Keratinocyte (primary cell): Measurements from ENCODE around the gene TLR9. TPM values are rescaled to one million over a fixed set of nuclear protein-coding genes. Genes with fewer than 3 reads are reported as not detected.

Experiments
- DNase-seq: peaks from one replicate; pipeline ENCODE4 v3.0.0-alpha.2; 2011; ENCODE audit warnings: low read depth, missing footprints, low spot score
- FAIRE-seq: peaks from 2 replicates; lab custom pipeline; 2011; peaks lifted over from hg19 to GRCh38; lab: Jason Lieb, UNC
- H2AFZ ChIP-seq: 2 replicates; pipeline ENCODE4 v1.6.0; 2012; ENCODE audit warnings: low read length, control low read depth, inconsistent platforms; ENCODE audit not compliant: control insufficient read depth
- H3K27ac ChIP-seq: 2 replicates; pipeline ENCODE4 v1.5.1; 2011; ENCODE audit warnings: low read length; ENCODE audit not compliant: control insufficient read depth, insufficient read depth
- H3K27me3 ChIP-seq: 3 replicates; pipeline ENCODE4 v1.6.0; 2011; ENCODE audit warnings: low read length; ENCODE audit not compliant: control insufficient read depth, insufficient read depth; ENCODE audit errors: extremely low read depth
- H3K36me3 ChIP-seq, 2 experiments: 2 replicates in 1 of 2; 3 replicates in 1 of 2; pipeline ENCODE4 v1.5.1; 2011; ENCODE audit warnings: low read length in 2 of 2, mild to moderate bottlenecking in 1 of 2; ENCODE audit not compliant: control insufficient read depth in 2 of 2, insufficient read depth in 2 of 2; ENCODE audit errors: extremely low read depth in 1 of 2
- H3K4me1 ChIP-seq: 3 replicates; pipeline ENCODE4 v1.5.1; 2011; ENCODE audit warnings: low read length; ENCODE audit not compliant: control insufficient read depth, insufficient read depth; ENCODE audit errors: extremely low read depth
- H3K4me2 ChIP-seq: 3 replicates; pipeline ENCODE4 v1.6.0; 2011; ENCODE audit warnings: low read depth, low read length; ENCODE audit not compliant: control insufficient read depth, insufficient read depth; ENCODE audit errors: extremely low read depth
- H3K4me3 ChIP-seq, 3 experiments: fragments of 200-600 bp in 1 of 3; sonication (generic) in 1 of 3; 2 replicates in 2 of 3; 3 replicates in 1 of 3; pipeline ENCODE4 v1.5.1; 2011 to 2016; ENCODE audit warnings: low read length in 3 of 3, mild to moderate bottlenecking in 3 of 3, control low read depth in 2 of 3, inconsistent platforms in 1 of 3, low read depth in 1 of 3, mixed read lengths in 1 of 3, mixed run types in 1 of 3, moderate library complexity in 1 of 3; ENCODE audit not compliant: control insufficient read depth in 2 of 3, insufficient read depth in 2 of 3; ENCODE audit errors: extremely low read depth in 1 of 3
- H3K79me2 ChIP-seq: 2 replicates; pipeline ENCODE4 v1.6.0; 2012; ENCODE audit warnings: low read length; ENCODE audit not compliant: control insufficient read depth, insufficient read depth
- H3K9ac ChIP-seq: 3 replicates; pipeline ENCODE4 v1.6.0; 2011; ENCODE audit warnings: low read length; ENCODE audit not compliant: control insufficient read depth, insufficient read depth; ENCODE audit errors: extremely low read depth
- H3K9me1 ChIP-seq: 3 replicates; pipeline ENCODE4 v1.6.0; 2011; ENCODE audit warnings: low read length; ENCODE audit not compliant: control insufficient read depth, insufficient read depth; ENCODE audit errors: extremely low read depth
- H3K9me3 ChIP-seq: 2 replicates; pipeline ENCODE4 v1.5.1; 2012; ENCODE audit warnings: low read depth, low read length; ENCODE audit not compliant: control insufficient read depth
- H4K20me1 ChIP-seq: 3 replicates; pipeline ENCODE4 v1.6.0; 2011; ENCODE audit warnings: low read length; ENCODE audit not compliant: control insufficient read depth, insufficient read depth; ENCODE audit errors: extremely low read depth
- CTCF ChIP-seq, 3 experiments: IDR thresholded peaks in 1 of 3; conservative IDR thresholded peaks in 1 of 3; optimal IDR thresholded peaks in 1 of 3; 2 replicates in 2 of 3; 3 replicates in 1 of 3; pipeline versions ENCODE3 to v1.5.1; 2011; ENCODE audit warnings: low read length in 3 of 3, mild to moderate bottlenecking in 3 of 3, moderate library complexity in 2 of 3, control low read depth in 1 of 3, inconsistent platforms in 1 of 3; ENCODE audit not compliant: insufficient read depth in 2 of 3; ENCODE audit errors: extremely low read depth in 1 of 3
- EZH2 ChIP-seq: IDR thresholded peaks from one replicate; pipeline ENCODE4 v1.6.1; 2012; ENCODE audit warnings: inconsistent platforms, mild to moderate bottlenecking, low read length, moderate library complexity
- dilution Hi-C: fragments of 300-500 bp; cut with MboI; formaldehyde crosslinking; loops from one replicate; pipeline ENCODE4 v1.7.0; 2020; ENCODE audit warnings: low sequenced_read_pairs; ENCODE audit not compliant: extremely low pct_ligation_motif_present
- polyA plus RNA-seq, 5 experiments: library from polyadenylated mRNA; depleted of rRNA in 3 of 5; stranded (reverse) in 3 of 5; stranded (forward) in 1 of 5; unstranded in 1 of 5; fragments of >200 nt; gene quantifications; 1 replicate in 1 of 5; 2 replicates in 3 of 5; 3 replicates in 1 of 5; pipeline versions ENCODE4 v1.2.1 to v1.2.3, GENCODE V29; 2011 to 2012; ENCODE audit warnings: missing spikeins in 2 of 5, low read depth in 1 of 5, low replicate concordance in 1 of 5

The TLR9 gene
- polyA plus RNA-seq, 1 donor (not counting 4 experiments of a cell fraction or from before 2014, with no cell fraction given), result not detected

GRCh38 chr3:52231502-52232278 is 6.2 kb upstream of the TLR9 start:
- dilution Hi-C loops, result no loop called here
- no peaks in the 10 kb centered on the region for H3K27me3 ChIP-seq
- H3K4me1 ChIP-seq, result no peaks in the 10 kb centered on the region
- TF ChIP-seq EZH2 (no peak), CTCF (optimal IDR thresholded peaks at IDR 0.05 in 1 of 3, IDR thresholded peaks at IDR 0.05 in 1 of 3, conservative IDR thresholded peaks at IDR 0.05 in 1 of 3; ENCODE audit: extremely low read depth in 1 of 3, insufficient read depth in 2 of 3, low read length in 3 of 3) (peak in 2 of 3 experiments; percentile 89 to 99)
- peak; percentile 23 for FAIRE-seq
- no peak overlapping the region for H3K27ac ChIP-seq
- H3K9ac ChIP-seq, result no peak overlapping the region
- H3K36me3 ChIP-seq, result peaks cover 38 to 49% of the 10 kb centered on the region in 2 experiments
- H3K4me3 ChIP-seq, result no peak overlapping the region
- H3K4me2 ChIP-seq, result no peak overlapping the region
- no peak overlapping the region for H2AFZ ChIP-seq
- H3K79me2 ChIP-seq, result peaks cover 40% of the 10 kb centered on the region
- no peaks in the 10 kb centered on the region for H3K9me1 ChIP-seq
- no peaks in the 10 kb centered on the region for H3K9me3 ChIP-seq
- peaks cover 8% of the 10 kb centered on the region for H4K20me1 ChIP-seq
- DNase-seq, result no peak

GRCh38 chr3:52230889-52231499 is 5.5 kb upstream of the TLR9 start:
- Histone ChIP-seq H4K20me1 (peaks cover 8% of the 10 kb centered on the region), H2AFZ (no peak overlapping the region), H3K4me2 (no peak overlapping the region), H3K79me2 (peaks cover 34% of the 10 kb centered on the region), H3K27ac (no peak overlapping the region), H3K4me1 (no peaks in the 10 kb centered on the region), H3K4me3 (no peak overlapping the region), H3K9ac (no peak overlapping the region), H3K36me3 (peaks cover 38 to 49% of the 10 kb centered on the region in 2 experiments), H3K27me3 (no peaks in the 10 kb centered on the region), H3K9me3 (no peaks in the 10 kb centered on the region), H3K9me1 (no peaks in the 10 kb centered on the region)
- dilution Hi-C loops, result no loop called here
- FAIRE-seq, result no peak
- no peak for DNase-seq
- TF ChIP-seq EZH2 (no peak), CTCF (optimal IDR thresholded peaks at IDR 0.05 in 1 of 3, IDR thresholded peaks at IDR 0.05 in 1 of 3, conservative IDR thresholded peaks at IDR 0.05 in 1 of 3; ENCODE audit: extremely low read depth in 1 of 3, insufficient read depth in 2 of 3, low read length in 3 of 3) (no peak)
